Activated naive CD4-positive, alpha-beta T cell (primary cell): ENCODE measurements around the gene ARID4B.
"Not testable (repeated sequence)": the region's sequence is repeated elsewhere in the genome, so short reads cannot be mapped to it uniquely, and the experiment has no call there.

Source experiments
- DNase-seq, 4 experiments: peaks; one replicate each; lab custom pipeline; 2025; lab: John Stamatoyannopoulos, UW

The ARID4B gene

DNA sequence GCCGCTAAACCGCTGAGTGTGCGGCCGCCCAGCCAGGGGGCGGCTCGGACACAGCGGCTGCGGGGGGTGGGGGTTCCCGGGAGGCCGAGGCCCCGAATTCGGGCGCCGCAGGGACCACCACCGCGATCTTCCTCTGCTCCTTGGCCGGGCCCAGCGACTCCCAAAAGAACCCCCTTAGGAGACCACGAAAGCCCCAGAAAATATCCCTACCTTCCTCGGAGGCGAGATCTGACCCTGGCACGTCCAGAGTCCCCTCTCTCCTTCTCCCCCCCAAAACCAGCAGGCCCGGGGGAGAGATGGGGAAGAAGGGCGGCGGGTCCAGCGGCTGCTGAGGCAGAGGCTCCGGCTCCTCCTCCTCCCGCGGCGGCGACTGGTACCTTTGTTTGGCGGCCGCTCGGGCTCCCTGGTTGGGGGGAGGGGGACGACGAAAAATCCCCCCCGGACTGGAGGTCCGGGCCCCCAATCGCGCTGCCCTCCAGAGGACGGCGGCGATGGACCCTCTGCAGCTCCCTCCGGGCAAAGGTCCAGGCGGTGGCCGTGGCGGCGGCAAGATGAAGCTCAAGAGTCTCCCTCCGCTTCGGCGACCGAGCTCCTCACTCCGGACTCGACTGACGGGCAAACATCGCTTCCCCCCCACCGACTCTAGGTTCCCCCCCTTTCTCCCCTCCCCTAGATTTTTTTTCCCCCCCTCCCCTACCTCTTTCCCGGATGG lies at the start of gene ARID4B:
Gene ARID4B, minus strand, starts transcription at position 621 of the 712 bp plus-strand sequence. CDS start 1,260 bp downstream, outside the sequence.
- DNase-seq: peak; percentile 32 to 71 (median 66)

- DNase-seq: no peak
Measured at GRCh38 chr1:235375919-235376605, 48.1 kb upstream of the ARID4B start.

DNA sequence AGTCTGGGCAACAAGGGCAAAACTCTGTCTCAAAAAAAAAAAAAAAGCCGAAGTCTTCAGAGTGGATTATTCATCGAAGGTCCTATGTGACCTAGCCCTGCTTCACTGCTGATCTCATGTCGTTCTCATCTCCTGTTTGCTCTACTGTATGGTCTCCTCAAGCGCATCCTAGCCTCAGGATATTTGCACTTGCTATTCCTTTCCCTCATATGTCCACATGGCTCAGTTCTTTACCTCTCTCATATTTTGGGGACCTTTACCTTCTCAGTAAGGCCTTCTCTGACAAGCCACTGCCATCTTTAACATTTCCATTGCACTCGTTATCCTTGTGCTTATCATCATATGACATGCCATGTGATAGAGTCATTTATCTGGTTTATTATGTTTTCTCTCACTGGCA lies 41.8 kb upstream of the ARID4B start:
- DNase-seq: no peak

- no peak for DNase-seq
Measured at GRCh38 chr1:235368428-235368827, 40.4 kb upstream of the ARID4B start.

GRCh38 chr1:235367000-235367908 lies 39.3 kb upstream of the ARID4B start, which contains the start of gene TBCE:
TBCE (plus strand) TSS chr1:235367427; CDS start chr1:235380050, 12,623 bp downstream.
- peak; percentile 26 to 63 (median 55) for DNase-seq

GRCh38 chr1:235366286-235366685 lies 38.3 kb upstream of the ARID4B start:
- DNase-seq: no peak

- not testable (repeated sequence) for DNase-seq
Measured at GRCh38 chr1:235364189-235364588, 36.2 kb upstream of the ARID4B start.

DNA sequence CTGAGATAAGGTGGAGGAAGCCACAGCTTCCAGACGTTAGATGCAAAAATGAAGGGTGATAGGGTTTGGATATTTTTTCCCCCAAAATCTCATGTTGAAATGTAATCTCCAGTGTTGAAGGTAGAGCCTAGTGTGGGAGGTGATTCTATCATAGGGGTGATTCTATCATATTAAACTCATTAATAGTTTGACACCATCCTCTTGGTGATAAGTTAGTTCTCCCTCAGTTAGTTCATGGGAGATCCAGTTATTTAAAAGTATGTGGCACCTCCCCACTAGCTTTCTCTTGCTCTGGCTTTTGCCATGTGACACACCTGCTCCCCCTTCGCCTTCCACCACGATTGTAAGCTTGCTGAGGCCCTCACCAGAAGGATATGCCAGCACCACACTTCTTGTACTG lies 30.9 kb upstream of the ARID4B start:
- DNase-seq: no peak

GRCh38 chr1:235357485-235358373 lies 29.8 kb upstream of the ARID4B start:
- DNase-seq: no peak

- no peak for DNase-seq
Measured at GRCh38 chr1:235351898-235352297, 23.9 kb upstream of the ARID4B start.

- DNase-seq: no peak
Measured at GRCh38 chr1:235351441-235351840, 23.5 kb upstream of the ARID4B start.

DNA sequence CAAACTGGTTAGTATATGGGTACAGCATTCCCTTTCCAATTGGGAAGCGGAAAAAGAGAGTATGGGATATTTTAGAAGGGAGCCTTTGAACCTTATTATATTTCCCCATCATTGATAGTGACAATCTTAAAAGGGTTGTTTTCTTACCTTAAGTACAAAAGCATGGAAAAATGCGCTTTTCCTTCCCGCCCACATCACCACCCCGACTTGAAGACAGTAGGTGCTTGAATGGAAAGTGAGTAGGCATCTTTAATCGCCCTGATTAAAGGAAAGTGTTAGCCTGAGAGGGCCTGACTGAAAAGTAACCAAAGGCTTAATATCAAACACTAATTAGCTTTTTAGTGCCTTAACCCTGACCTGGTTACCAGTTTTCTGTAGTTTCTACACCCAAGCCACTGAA lies 15.7 kb upstream of the ARID4B start:
- no peak for DNase-seq

DNA sequence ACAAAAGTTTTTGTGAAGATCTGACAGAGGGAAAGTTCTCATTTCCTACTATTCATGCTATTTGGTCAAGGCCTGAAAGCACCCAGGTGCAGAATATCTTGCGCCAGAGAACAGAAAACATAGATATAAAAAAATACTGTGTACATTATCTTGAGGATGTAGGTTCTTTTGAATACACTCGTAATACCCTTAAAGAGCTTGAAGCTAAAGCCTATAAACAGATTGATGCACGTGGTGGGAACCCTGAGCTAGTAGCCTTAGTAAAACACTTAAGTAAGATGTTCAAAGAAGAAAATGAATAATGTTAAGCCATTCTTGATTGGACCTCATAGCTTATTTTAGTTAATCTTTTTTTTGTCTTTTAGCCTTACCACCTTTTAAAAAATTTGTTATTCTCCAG lies 14.5 kb upstream of the ARID4B start:
- no peak for DNase-seq

- no peak for DNase-seq
Measured at GRCh38 chr1:235342039-235342438, 14.1 kb upstream of the ARID4B start.

DNA sequence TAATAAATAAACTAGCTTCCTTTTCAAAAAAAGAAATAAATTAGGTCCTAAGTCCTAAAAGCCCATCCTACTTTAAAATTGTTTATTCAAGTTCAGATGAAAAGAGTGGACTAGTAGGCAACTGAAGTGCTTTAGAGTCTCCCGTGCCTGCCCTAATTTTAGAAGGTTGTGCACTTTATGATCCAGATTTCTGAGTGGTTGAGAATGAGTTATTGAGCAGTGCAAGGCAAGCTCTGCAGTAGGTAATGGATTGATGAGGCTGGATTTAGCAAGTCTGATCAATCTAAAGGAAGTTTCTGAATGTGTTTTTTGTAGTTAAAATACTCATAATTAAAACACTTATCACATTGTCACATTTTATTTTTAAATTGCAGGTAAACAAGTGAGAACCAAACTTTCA lies 13.4 kb upstream of the ARID4B start:
- no peak for DNase-seq

- DNase-seq: no peak
Measured at GRCh38 chr1:235339746-235340145, 11.8 kb upstream of the ARID4B start.

DNA sequence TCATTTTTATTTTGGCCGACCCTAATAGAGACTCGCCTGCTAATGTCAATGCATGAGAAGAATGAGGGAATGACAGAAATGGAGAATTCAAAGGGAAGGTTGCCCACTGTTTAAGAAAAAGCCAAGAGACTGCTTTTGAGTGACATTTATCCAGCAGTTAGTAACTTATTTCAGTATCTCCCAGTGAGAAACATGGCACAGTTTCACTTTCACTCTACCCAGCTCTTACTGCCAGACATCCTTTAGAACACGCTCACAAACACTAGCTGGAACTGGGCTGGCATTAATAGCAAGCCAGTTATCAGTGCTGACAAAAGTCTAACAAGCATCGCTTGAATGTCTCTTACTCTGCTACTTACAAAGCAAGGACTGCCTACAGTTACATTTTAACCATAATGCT lies 8.9 kb upstream of the ARID4B start:
- no peak for DNase-seq

GRCh38 chr1:235331401-235331800 lies 3.4 kb upstream of the ARID4B start:
- no peak for DNase-seq

DNA sequence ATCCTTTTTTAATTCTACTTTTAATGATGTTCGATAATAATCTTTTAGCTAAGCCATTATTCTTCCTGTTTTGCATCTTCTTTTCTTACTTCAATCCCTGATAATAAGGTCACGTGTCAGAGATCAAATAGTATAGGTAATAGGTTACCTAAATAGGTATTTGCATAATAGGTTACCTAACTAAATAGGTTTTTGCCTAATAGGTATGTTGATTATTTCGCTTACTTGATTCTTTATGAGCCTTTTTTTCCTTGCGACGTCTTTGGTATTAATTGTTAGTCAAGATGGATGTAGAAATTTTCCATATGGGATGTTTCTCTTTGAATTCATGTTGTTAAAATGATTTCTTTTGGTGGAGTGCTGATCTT lies 2.9 kb upstream of the ARID4B start:
- DNase-seq: no peak

- peak in 2 of 4 experiments; percentile 32 to 34 for DNase-seq
Measured at GRCh38 chr1:235329139-235329902, 1.3 kb upstream of the ARID4B start.
